ENCODE results near the gene ERF. TPM values are rescaled to one million over a fixed set of nuclear protein-coding genes. Genes with fewer than 3 reads are reported as not detected.
A peak's percentile ranks its signal among the peaks of the same experiment; 100 is the strongest.

The ERF gene
- total and polyA plus RNA-seq, 7 donors, result 18.6 to 42.8 (median 23.6) TPM

DNA sequence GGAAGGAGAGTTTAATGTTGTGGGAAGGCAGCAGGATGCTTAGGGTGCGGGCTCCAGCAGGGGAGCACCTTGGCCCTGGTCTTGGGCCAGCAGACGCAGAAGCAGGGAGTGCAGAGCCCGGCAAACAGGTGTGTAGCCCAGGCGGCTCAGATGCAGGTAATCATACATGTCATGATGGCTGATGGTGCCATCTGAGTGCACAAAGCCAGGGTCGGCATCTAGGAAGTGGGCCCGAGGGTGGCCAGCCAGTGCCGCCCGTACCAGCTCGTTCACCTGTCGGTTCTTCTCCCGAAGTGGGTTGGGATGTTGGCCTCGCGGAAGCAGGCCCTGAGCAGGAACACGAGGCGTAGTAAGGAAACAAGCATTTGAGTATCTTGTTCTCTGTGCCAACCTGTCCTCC is 42.1 kb upstream of the ERF start:
- H3K4me3 ChIP-seq, result no peak overlapping the region
- H3K9me3 ChIP-seq, result no peaks in the 10 kb centered on the region
- TF ChIP-seq, protein P1, sequence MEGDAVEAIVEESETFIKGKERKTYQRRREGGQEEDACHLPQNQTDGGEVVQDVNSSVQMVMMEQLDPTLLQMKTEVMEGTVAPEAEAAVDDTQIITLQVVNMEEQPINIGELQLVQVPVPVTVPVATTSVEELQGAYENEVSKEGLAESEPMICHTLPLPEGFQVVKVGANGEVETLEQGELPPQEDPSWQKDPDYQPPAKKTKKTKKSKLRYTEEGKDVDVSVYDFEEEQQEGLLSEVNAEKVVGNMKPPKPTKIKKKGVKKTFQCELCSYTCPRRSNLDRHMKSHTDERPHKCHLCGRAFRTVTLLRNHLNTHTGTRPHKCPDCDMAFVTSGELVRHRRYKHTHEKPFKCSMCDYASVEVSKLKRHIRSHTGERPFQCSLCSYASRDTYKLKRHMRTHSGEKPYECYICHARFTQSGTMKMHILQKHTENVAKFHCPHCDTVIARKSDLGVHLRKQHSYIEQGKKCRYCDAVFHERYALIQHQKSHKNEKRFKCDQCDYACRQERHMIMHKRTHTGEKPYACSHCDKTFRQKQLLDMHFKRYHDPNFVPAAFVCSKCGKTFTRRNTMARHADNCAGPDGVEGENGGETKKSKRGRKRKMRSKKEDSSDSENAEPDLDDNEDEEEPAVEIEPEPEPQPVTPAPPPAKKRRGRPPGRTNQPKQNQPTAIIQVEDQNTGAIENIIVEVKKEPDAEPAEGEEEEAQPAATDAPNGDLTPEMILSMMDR (IDR thresholded peaks at IDR 0.05), result no peak
- TF ChIP-seq POLR2AphosphoS5 (IDR thresholded peaks at IDR 0.05), result peak in 1 of 4 donors; percentile 15
- WGBS, 2 donors, result 92 to 94% methylated on average over 15 of the region's 15 CpGs
- no peak for DNase-seq
- peaks cover 0 to 9% (median 6%) of the 10 kb centered on the region in 4 donors for H3K4me1 ChIP-seq
- intact Hi-C loops (cut with DNase I), result loop anchor here (2.0 to 10.0 kb wide), 2 partner anchors 50 to 162 kb away; partner anchors contain the start of gene POU2F2
- H3K27ac ChIP-seq, result no peak overlapping the region
- no peaks in the 10 kb centered on the region for H3K27me3 ChIP-seq
- H3K36me3 ChIP-seq, result peaks cover 19 to 38% (median 28%) of the 10 kb centered on the region in 4 donors

DNA sequence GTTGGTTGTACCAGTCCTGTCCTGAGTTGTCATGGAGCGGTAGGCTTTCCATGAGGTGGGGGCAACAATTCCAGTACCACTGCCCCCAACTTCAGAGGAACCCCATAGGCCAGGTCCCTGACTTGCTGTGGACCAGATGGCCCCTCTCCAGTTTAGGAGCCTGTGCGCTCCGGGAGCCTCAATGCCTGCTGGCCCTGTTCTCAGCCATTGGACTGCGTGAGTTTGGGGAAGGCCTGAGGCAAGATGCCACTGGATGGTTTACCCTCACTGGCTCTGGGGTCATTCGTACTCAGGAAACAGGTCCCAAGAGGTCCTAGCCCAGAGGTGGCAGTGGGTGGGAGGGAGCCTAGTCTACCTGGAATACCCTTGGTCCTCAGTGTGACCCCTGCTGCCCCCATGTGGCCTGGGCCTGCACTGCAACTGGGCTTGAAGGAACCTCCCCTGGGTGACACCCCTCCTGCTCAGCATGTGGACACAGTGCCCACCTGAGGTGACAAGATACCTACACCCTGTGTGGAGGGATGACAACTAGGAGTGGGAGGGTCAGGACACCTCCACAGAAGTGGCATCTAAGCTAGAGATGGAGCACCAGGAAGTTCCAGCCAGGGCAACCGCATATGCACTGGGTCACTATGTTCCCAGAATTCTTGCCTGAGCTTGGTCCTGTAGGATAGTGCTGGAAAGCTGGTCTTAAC is 41.0 kb upstream of the ERF start:
- DNase-seq, result peak; percentile 89
- 80 to 81% methylated on average over 6 of the region's 6 CpGs for WGBS, 2 donors
- peak in 3 of 4 donors; percentile 20 to 35 (median 24) for TF ChIP-seq POLR2AphosphoS5 (IDR thresholded peaks at IDR 0.05)
- TF ChIP-seq, protein P1 (IDR thresholded peaks at IDR 0.05), result peak; percentile 91 to 97 (median 94)
- TF ChIP-seq EP300 (IDR thresholded peaks at IDR 0.05), result no peak
- TF ChIP-seq POLR2A (IDR thresholded peaks at IDR 0.05), result no peak
- H3K9me3 ChIP-seq, result no peaks in the 10 kb centered on the region
- no peak overlapping the region for H3K27ac ChIP-seq
- no peak overlapping the region for H3K4me3 ChIP-seq
- intact Hi-C loops (cut with DNase I), result loop anchor here (2.0 to 10.0 kb wide), 2 partner anchors 49 to 161 kb away; partner anchors contain the start of gene POU2F2
- H3K27me3 ChIP-seq, result no peaks in the 10 kb centered on the region
- peaks cover 0 to 3% (median 0%) of the 10 kb centered on the region in 4 donors for H3K4me1 ChIP-seq
- H3K36me3 ChIP-seq, result peaks cover 19 to 49% (median 34%) of the 10 kb centered on the region in 4 donors

DNA sequence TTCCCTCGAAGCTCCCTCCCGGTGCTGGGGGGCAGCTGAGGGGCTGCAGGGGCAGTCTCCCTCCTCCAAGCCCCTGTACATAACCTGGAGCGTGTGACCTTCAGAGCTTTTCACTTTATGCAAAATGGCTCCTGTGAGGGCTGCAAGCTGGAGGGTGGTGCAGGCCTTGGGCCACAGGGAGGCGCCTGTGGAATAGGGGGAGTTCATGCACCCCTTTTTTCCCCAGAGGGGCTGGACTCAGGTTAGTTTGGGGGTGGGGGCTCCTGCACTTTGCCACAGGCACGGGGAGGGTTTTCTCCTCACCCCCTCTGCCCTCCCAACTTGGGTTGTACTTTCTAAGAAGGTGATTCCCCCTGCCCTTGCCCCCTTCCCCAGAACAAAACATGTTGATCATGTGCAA is 40.4 kb upstream of the ERF start:
- Histone ChIP-seq H3K27me3 (no peaks in the 10 kb centered on the region), H3K9me3 (no peaks in the 10 kb centered on the region), H3K4me1 (peaks cover 0 to 3% (median 0%) of the 10 kb centered on the region in 4 donors), H3K27ac (no peak overlapping the region), H3K4me3 (no peak overlapping the region), H3K36me3 (peaks cover 20 to 55% (median 40%) of the 10 kb centered on the region in 4 donors)
- no peak for DNase-seq
- no peak for TF ChIP-seq POLR2A (IDR thresholded peaks at IDR 0.05)
- TF ChIP-seq, protein P1 (IDR thresholded peaks at IDR 0.05), result no peak
- TF ChIP-seq POLR2AphosphoS5 (IDR thresholded peaks at IDR 0.05), result no peak
- intact Hi-C loops (cut with DNase I), result loop anchor here (10.0 kb wide), 1 partner anchor 161 kb away; the partner anchor contains the start of gene POU2F2
- WGBS, 2 donors, result 74 to 76% methylated on average over 5 of the region's 5 CpGs

DNA sequence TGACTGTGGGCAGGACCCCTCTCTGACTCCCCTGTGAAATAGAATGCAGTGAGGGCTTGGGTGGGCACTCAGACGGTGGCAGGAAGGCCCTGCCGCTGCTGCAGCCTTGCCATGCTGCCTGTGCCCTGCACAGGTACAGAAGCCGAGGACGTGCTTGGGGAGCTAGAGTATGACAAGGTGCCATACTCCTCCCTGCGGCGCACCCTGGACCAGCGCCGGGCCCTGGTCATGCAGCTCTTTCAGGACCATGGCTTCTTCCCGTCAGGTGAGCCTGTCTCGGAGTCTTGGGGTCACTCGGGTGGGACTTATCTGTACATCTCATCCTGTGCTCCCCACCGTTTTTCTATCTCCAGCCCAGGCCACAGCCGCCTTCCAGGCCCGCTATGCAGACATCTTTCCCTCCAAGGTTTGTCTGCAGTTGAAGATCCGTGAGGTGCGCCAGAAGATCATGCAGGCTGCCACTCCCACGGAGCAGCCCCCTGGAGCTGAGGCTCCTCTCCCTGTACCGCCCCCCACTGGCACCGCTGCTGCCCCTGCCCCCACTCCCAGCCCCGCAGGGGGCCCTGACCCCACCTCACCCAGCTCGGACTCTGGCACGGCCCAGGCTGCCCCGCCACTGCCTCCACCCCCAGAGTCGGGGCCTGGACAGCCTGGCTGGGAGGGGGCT is 39.7 kb upstream of the ERF start:
- intact Hi-C loops (cut with DNase I), result loop anchor here (10.0 kb wide), 1 partner anchor 160 kb away; the partner anchor contains the start of gene POU2F2
- WGBS, 2 donors, result 87% methylated on average over 24 of the region's 24 CpGs
- Histone ChIP-seq H3K9me3 (no peaks in the 10 kb centered on the region), H3K36me3 (peaks cover 24 to 62% (median 47%) of the 10 kb centered on the region in 4 donors), H3K27ac (no peak overlapping the region), H3K4me1 (peaks cover 0 to 3% (median 0%) of the 10 kb centered on the region in 4 donors), H3K27me3 (no peaks in the 10 kb centered on the region), H3K4me3 (no peak overlapping the region)
- TF ChIP-seq, protein P1 (IDR thresholded peaks at IDR 0.05), result no peak
- TF ChIP-seq POLR2A (IDR thresholded peaks at IDR 0.05) (no peak), POLR2AphosphoS5 (IDR thresholded peaks at IDR 0.05) (no peak), EP300 (IDR thresholded peaks at IDR 0.05) (no peak)
- DNase-seq, result no peak

All from sigmoid colon (tissue), 7 donors.